GM20000 (cell line): ENCODE measurements around the gene PITPNC1.

Source experiments
- DNase-seq: peaks from one replicate; pipeline ENCODE4 v3.0.0; 2012; ENCODE audit warnings: low spot score
- TF ChIP-seq, protein P1 (sequence below): IDR thresholded peaks from 2 replicates; pipeline ENCODE4 v1.5.1; 2012; ENCODE audit warnings: mild to moderate bottlenecking, control low read depth; ENCODE audit errors: extremely low read depth, missing control alignments

The PITPNC1 gene

DNA sequence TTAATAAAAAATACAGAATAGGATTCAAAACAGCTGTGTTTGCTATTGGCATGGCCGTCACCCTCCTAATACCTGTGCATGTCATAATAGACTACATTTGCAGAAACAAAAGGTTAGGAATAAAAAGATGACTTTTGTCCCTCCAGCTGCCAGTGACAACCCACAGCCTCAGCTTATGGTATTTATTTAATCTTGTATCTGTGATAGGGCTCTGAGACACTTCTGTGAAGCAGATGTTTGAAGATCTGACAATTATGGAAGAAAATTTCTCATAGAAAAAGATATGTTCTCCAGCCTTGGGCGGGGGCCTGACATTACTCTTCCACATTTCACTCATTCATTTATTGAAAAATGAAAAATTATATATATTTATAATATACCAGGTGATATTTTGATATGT is 62.2 kb downstream of the PITPNC1 start:
- TF ChIP-seq, protein P1, sequence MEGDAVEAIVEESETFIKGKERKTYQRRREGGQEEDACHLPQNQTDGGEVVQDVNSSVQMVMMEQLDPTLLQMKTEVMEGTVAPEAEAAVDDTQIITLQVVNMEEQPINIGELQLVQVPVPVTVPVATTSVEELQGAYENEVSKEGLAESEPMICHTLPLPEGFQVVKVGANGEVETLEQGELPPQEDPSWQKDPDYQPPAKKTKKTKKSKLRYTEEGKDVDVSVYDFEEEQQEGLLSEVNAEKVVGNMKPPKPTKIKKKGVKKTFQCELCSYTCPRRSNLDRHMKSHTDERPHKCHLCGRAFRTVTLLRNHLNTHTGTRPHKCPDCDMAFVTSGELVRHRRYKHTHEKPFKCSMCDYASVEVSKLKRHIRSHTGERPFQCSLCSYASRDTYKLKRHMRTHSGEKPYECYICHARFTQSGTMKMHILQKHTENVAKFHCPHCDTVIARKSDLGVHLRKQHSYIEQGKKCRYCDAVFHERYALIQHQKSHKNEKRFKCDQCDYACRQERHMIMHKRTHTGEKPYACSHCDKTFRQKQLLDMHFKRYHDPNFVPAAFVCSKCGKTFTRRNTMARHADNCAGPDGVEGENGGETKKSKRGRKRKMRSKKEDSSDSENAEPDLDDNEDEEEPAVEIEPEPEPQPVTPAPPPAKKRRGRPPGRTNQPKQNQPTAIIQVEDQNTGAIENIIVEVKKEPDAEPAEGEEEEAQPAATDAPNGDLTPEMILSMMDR, result no peak
- DNase-seq, result no peak

DNA sequence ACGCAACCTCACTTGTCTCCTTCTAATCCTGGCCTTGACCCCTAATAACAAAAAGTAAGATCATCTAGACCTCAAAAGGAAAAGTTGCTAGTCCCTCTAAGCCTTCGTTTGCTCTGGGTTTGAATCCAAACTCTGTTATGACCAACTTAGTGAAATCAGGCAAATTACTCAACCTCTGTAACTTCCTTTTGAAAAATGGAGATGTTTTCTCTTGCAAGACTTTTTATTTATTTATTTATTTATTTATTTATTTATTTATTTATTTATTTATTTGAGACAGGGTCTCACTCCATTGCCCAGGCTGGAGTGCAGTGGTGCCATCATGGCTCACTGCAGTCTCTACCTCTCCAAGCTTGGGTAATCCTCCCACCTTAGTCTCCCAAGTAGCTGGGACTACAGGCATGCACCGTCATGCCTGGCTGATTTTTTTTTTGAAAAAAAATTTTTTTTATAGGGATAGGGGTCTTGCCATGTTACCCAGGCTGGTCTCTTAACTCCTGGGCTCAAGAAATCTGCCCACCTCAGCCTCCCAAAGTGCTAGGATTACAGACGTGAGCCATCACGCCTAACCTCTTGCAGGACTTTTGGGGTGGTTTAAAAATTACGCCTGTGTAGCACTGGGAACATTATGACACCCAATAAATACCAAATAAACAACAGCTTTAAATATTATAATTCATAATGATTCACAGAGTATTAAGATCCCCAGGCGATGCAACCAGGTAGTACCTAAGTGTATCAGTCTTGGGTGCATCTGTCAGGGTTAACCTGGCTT is 63.4 kb downstream of the PITPNC1 start:
- no peak for DNase-seq
- TF ChIP-seq, protein P1, result no peak

DNA sequence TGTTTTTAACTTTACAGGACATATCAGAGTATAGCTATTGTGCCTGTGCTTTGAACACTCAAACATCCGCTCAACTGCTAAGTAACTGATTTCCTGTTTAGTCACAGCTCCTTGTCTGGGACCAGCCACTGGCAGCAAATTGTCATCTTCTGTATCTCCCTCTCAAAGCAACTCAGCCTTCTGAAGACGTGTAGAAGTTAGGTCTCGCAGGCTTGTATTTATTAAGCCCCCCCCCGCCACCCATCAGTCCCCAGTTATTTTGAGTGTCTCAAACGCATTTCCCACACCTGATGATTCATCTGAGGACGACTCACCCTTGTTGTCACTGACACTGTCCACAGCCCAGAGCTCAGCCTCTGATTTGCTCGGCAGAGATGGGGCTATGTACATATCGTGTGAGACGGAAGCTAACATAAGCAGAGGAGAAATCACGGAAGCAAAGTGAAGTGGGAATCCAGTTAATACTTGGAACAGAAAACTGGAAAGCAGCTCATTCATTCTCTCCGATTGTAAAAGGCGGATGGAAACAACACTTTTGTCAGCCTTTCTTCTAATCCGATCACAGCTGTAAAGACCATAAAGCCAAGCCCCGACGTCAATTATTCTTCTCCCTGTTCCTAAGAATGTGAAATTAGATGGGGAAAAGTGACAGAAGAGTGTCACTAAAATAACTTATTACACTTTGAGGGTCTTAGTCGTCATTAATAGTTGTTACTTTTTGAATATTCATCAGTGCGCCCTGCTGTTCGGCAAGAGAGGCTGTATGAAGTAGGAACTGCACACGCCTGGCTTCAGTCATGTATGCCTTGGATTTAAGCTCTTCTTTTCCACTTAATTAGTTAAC is 64.2 kb downstream of the PITPNC1 start:
- TF ChIP-seq, protein P1, result no peak
- peak; percentile 36 for DNase-seq

DNA sequence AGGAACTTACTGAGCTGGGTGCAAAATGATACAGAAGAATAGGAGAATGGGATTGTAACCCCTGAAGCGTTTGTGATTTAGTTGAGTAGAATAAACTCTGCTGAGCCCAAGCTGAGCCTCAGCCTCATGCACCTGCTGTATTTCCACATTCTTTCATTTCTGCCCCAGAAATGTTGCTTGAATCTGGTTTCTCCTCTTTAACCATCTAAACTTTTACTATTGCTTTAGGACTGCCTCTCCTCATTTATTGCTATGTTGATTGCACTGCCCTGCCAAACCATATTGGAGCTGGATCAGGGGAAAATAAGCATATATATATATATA is 64.8 kb downstream of the PITPNC1 start:
- TF ChIP-seq, protein P1, result no peak
- no peak for DNase-seq

DNA sequence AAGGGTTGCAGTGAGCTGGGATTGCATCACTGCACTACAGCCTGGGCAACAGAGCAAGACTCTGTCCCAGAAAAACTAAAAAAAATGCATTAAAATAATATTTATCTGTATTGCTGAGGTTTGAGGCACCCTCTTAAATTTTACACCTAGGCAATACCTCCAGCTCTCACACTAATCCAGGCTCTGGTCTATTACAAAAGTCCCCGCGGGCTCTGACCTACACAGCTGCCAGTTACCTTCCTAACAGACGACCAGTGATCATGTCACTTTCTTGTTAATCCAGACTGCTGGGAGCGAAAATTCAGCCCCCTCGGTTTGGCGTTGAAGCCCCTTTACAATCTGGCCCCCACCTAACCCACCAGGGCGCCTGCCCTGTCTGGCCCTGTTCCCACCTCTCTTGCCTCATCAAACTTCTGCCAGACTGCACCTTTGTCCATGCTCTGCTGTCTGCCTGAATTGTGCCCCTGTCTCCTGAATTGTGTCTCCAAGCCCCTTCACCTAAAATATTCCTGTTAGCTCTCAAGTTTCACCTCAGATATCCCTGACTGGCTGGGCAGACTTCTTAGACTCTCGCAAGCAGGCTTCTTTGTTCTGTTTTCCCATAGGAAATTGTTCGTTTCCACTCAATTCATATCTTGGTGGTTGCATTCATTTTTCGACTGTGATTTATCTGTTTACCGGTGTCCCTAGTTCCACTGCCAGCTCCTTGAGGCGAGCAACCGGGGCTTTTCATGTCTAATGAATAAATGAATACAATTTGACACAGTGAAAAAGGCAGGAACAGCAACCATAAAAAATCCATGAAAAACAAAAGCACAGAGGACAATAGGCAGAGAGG is 65.9 kb downstream of the PITPNC1 start:
- TF ChIP-seq, protein P1, result no peak
- no peak for DNase-seq

DNA sequence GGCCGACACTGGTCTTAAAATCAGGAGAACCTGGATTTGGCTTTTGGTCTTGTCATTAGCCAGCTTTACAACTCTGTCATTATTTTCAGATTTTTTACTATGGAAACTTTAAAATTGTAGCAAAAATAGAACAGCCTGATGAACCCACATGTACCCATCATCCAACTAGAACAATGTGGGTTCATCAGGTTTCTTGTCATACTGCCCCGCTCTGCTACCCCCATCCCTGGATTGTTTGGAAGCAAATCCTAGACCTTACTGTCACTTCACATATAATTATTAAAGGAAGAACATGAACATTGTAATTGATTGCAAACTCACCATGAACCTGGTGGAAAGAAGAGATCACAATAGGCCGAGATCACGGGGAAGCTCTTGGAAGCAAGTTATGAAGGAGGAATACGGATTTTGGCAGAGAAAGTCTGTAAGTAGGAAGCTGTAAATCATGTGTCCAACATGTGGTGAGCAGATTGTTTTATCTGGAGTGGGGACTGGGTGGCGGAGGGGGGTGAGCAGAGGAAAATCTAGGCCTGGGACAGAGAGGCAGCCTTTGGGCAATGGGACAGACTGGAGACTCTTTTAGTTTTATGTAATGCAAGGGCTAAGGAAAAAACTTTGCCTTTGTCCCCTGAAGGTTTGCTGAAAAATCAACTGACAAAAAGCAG is 67.0 kb downstream of the PITPNC1 start:
- DNase-seq, result no peak

More for the DNA sequence above, 67.0 kb downstream of the PITPNC1 start:
- TF ChIP-seq, protein P1, result no peak
